Erythroblast (primary cell): Measurements from ENCODE around the gene CCND2.
A peak's percentile ranks its signal among the peaks of the same experiment; 100 is the strongest.

ENCODE experiments used
- DNase-seq, 2 experiments: peaks; one replicate each; lab custom pipeline; 2025; lab: John Stamatoyannopoulos, UW
- GATA1 ChIP-seq: IDR thresholded peaks from 2 replicates; pipeline ENCODE4 v1.6.1; 2011; ENCODE audit warnings: low read depth, mild to moderate bottlenecking, control low read depth, low read length, moderate library complexity
- POLR2A ChIP-seq: IDR thresholded peaks from 2 replicates; pipeline ENCODE4 v1.6.1; 2011; ENCODE audit warnings: mild to moderate bottlenecking, low read length

The CCND2 gene

GRCh38 chr12:4300883-4301282 lies 27.3 kb downstream of the CCND2 start:
- TF ChIP-seq POLR2A, result no peak
- TF ChIP-seq GATA1, result no peak
- DNase-seq, result no peak

- TF ChIP-seq GATA1 (no peak), POLR2A (no peak)
Measured at GRCh38 chr12:4301932-4302501, 28.5 kb downstream of the CCND2 start.

GRCh38 chr12:4302881-4303280 lies 29.3 kb downstream of the CCND2 start:
- TF ChIP-seq POLR2A (no peak), GATA1 (no peak)
- no peak for DNase-seq

More at GRCh38 chr12:4301932-4302501, 28.5 kb downstream of the CCND2 start:
- DNase-seq, result no peak

GRCh38 chr12:4303750-4304149 lies 30.2 kb downstream of the CCND2 start:
- no peak for DNase-seq
- no peak for TF ChIP-seq GATA1
- no peak for TF ChIP-seq POLR2A

GRCh38 chr12:4307593-4308333 lies 34.2 kb downstream of the CCND2 start:
- DNase-seq, result peak; percentile 41 to 48
- TF ChIP-seq POLR2A (no peak), GATA1 (no peak)

GRCh38 chr12:4308334-4308950 lies 34.9 kb downstream of the CCND2 start:
- no peak for DNase-seq
- TF ChIP-seq GATA1 (no peak), POLR2A (no peak)

GRCh38 chr12:4311776-4312175 lies 38.2 kb downstream of the CCND2 start:
- TF ChIP-seq POLR2A, result no peak
- TF ChIP-seq GATA1, result no peak
- DNase-seq, result no peak

GRCh38 chr12:4312251-4312650 lies 38.7 kb downstream of the CCND2 start:
- TF ChIP-seq POLR2A, result no peak
- no peak for TF ChIP-seq GATA1
- no peak for DNase-seq

- no peak for DNase-seq
- TF ChIP-seq GATA1 (no peak), POLR2A (no peak)
Measured at GRCh38 chr12:4320497-4320852, 46.9 kb downstream of the CCND2 start.

GRCh38 chr12:4320853-4321701 lies 47.5 kb downstream of the CCND2 start, which contains the start of gene TIGAR:
TIGAR (plus strand) TSS chr12:4321213; CDS start chr12:4321272, 59 bp downstream.
- peak; percentile 27 for TF ChIP-seq POLR2A
- TF ChIP-seq GATA1, result no peak
- peak; percentile 89 for DNase-seq

GRCh38 chr12:4322726-4323125 lies 49.2 kb downstream of the CCND2 start:
- no peak for DNase-seq
- TF ChIP-seq GATA1 (no peak), POLR2A (no peak)
